ENCODE measurements around the gene SVEP1.

The SVEP1 gene

DNA sequence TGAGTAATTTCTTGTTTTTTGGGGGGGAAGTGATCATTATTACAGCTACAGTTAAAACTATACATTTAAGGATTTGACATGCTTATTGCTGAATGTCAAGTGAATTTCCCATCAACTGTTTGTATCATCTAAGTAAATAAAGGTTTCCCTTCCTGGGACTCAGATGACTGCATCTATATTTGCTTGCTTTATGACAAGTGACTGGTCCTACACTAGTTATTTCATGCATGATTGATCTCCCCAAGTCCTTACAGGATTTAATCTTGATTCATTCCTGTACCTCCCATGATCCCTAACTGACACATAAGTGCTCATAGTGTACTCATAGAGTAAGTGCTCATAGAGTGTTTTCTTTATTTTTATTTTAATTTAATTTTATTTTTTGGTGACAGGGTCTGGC lies 244.7 kb downstream of the SVEP1 start:
- H3K9me3 ChIP-seq (ENCODE audit: control insufficient read depth in 1 of 2, low read length in 2 of 2) = peaks cover 0 to 5% of the 10 kb centered on the region in 2 donors
- H3K36me3 ChIP-seq (ENCODE audit: control insufficient read depth in 1 of 2, insufficient read depth in 2 of 2, low read length in 2 of 2) = no peaks in the 10 kb centered on the region
- no peaks in the 10 kb centered on the region for H3K4me1 ChIP-seq (ENCODE audit: control insufficient read depth in 1 of 2, insufficient read depth in 2 of 2, low read length in 2 of 2)
- no peak overlapping the region for H3K27ac ChIP-seq (ENCODE audit: low read length)
- no peaks in the 10 kb centered on the region for H3K27me3 ChIP-seq (ENCODE audit: low read depth, low read length)
- no peak overlapping the region for H3K4me3 ChIP-seq (ENCODE audit: low read depth in 1 of 2, low read length in 2 of 2)

DNA sequence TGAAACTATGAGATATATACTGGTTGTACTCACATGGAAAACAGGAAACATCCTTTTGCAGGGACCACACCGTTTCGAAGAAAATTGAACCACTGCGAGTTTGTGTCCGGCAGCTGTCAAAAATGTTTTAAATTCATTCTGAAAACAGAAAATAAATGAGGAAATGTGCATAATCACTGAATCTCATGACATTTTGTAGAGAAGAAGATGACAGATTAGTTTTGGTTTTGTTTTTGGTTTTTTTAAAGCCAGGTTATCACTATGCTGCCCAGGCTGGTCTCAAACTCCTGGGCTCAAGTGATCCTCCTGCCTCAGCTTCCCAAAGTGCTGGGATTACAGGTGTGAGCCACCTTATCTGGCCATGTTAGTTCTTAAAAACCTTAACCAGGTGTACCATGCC lies 245.4 kb downstream of the SVEP1 start:
- H3K27ac ChIP-seq (ENCODE audit: low read length) = no peak overlapping the region

DNA sequence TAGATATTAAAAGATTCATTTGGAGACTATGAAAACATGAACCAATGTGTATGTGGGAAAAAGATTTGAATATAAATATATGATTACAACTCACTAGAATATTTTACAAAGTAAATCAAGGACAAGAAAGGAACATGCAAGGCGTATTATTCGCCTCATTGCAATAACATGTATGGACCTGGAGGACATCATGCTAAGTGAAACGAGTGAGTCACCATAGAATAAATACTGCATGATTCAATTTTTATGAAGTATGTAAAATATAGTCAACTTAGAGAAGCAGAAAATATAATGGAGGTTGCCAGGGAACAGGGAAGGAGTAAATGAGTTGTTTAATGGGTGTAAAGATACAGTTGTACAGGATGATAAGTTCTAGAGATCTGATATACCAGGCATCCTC lies 246.8 kb downstream of the SVEP1 start:
- Histone ChIP-seq H3K4me3 (ENCODE audit: low read depth in 1 of 2, low read length in 2 of 2) (no peak overlapping the region), H3K27ac (ENCODE audit: low read length) (no peak overlapping the region), H3K27me3 (ENCODE audit: low read depth, low read length) (no peaks in the 10 kb centered on the region), H3K4me1 (ENCODE audit: control insufficient read depth in 1 of 2, insufficient read depth in 2 of 2, low read length in 2 of 2) (no peaks in the 10 kb centered on the region), H3K36me3 (ENCODE audit: control insufficient read depth in 1 of 2, insufficient read depth in 2 of 2, low read length in 2 of 2) (no peaks in the 10 kb centered on the region), H3K9me3 (ENCODE audit: control insufficient read depth in 1 of 2, low read length in 2 of 2) (peaks cover 0 to 5% of the 10 kb centered on the region in 2 donors)

More for the DNA sequence above, 245.4 kb downstream of the SVEP1 start:
- Histone ChIP-seq H3K36me3 (ENCODE audit: control insufficient read depth in 1 of 2, insufficient read depth in 2 of 2, low read length in 2 of 2) (no peaks in the 10 kb centered on the region), H3K4me1 (ENCODE audit: control insufficient read depth in 1 of 2, insufficient read depth in 2 of 2, low read length in 2 of 2) (no peaks in the 10 kb centered on the region), H3K9me3 (ENCODE audit: control insufficient read depth in 1 of 2, low read length in 2 of 2) (peaks cover 0 to 5% of the 10 kb centered on the region in 2 donors), H3K27me3 (ENCODE audit: low read depth, low read length) (no peaks in the 10 kb centered on the region), H3K4me3 (ENCODE audit: low read depth in 1 of 2, low read length in 2 of 2) (no peak overlapping the region)

DNA sequence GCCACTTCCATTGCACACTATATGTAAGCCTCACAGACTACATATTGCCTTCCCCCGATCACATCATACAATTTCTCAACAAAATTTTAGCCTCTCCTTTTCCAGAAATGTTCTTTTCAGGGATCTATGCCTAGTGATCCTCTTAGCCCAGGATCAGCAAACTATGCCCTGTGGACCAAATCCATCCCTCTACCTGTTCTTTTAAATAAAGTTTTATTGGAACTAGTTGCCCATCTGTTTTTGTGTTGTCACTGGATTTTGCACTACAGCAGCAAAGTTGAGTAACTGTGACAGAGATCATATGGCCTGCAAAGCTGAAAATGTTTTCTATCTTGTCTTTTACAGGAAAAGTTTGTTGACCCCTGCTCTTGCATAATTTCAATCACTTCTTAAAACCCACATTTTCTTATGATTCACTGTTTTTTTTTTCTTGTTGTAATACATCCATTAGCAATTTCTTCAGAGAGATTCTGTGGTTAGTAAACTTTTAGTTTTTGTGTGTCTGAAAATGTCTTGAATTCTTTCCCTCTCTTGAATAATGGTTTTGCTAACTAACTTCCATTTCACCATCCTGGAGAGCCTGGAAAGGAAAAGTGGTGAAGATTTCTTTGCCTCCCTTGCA lies 248.9 kb downstream of the SVEP1 start:
- Histone ChIP-seq H3K9me3 (ENCODE audit: control insufficient read depth in 1 of 2, low read length in 2 of 2) (peaks cover 0 to 5% of the 10 kb centered on the region in 2 donors), H3K27me3 (ENCODE audit: low read depth, low read length) (no peaks in the 10 kb centered on the region), H3K36me3 (ENCODE audit: control insufficient read depth in 1 of 2, insufficient read depth in 2 of 2, low read length in 2 of 2) (no peaks in the 10 kb centered on the region), H3K4me1 (ENCODE audit: control insufficient read depth in 1 of 2, insufficient read depth in 2 of 2, low read length in 2 of 2) (no peaks in the 10 kb centered on the region), H3K4me3 (ENCODE audit: low read depth in 1 of 2, low read length in 2 of 2) (no peak overlapping the region), H3K27ac (ENCODE audit: low read length) (no peak overlapping the region)

DNA sequence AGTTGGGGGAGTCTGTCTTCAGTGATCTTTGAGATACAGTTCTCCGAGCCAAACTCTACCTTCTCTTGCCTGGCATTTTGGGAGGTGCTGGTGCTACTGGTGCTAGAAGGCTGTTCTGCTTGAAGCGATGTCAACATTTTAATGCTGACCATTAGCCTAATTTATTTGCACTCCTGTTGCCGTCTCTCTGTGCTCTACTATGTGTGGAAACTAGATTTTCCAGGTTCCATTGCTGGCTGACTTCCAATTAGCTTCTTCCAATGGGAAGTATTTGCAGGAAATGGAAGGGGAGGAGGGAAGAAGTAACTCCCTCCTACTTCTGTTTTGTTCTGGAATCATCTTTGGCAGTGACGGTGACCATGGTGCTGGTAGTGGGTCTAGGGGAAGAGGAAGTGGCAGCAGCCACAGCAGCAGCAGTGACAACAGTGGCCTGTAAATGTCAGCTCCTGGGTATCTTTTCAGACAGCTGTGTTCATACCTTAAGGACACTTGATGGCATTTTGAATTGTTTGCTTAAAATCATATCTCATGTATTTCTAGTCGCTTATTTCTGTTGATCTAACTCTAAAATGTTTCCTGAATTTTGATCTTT lies 249.8 kb downstream of the SVEP1 start:
- Histone ChIP-seq H3K36me3 (ENCODE audit: control insufficient read depth in 1 of 2, insufficient read depth in 2 of 2, low read length in 2 of 2) (no peaks in the 10 kb centered on the region), H3K4me1 (ENCODE audit: control insufficient read depth in 1 of 2, insufficient read depth in 2 of 2, low read length in 2 of 2) (no peaks in the 10 kb centered on the region), H3K27ac (ENCODE audit: low read length) (no peak overlapping the region), H3K4me3 (ENCODE audit: low read depth in 1 of 2, low read length in 2 of 2) (no peak overlapping the region), H3K9me3 (ENCODE audit: control insufficient read depth in 1 of 2, low read length in 2 of 2) (peaks cover 0 to 5% of the 10 kb centered on the region in 2 donors), H3K27me3 (ENCODE audit: low read depth, low read length) (no peaks in the 10 kb centered on the region)

DNA sequence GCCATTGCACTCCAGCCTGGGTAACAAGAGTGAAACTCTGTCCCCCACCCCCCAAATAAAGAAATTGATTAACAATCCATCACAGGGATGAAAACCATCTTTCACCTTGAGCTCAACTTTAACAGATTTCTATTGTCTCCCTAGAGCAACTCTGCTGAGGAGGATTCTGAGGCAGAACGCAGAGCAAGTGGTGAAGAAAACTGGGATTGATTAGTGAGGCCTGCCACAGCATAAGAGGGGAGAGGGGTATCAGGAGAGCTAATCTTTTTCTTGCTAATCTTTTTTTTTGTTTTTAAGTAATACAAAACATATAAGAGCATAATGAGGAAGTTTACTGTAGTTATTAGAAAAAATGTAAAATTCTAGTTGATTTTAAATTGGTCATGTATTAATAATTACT lies 250.8 kb downstream of the SVEP1 start:
- H3K27ac ChIP-seq (ENCODE audit: low read length) = no peak overlapping the region
- H3K36me3 ChIP-seq (ENCODE audit: control insufficient read depth in 1 of 2, insufficient read depth in 2 of 2, low read length in 2 of 2) = no peaks in the 10 kb centered on the region
- no peaks in the 10 kb centered on the region for H3K27me3 ChIP-seq (ENCODE audit: low read depth, low read length)
- no peaks in the 10 kb centered on the region for H3K4me1 ChIP-seq (ENCODE audit: control insufficient read depth in 1 of 2, insufficient read depth in 2 of 2, low read length in 2 of 2)
- no peak overlapping the region for H3K4me3 ChIP-seq (ENCODE audit: low read depth in 1 of 2, low read length in 2 of 2)
- H3K9me3 ChIP-seq (ENCODE audit: control insufficient read depth in 1 of 2, low read length in 2 of 2) = peaks cover 0 to 5% of the 10 kb centered on the region in 2 donors

DNA sequence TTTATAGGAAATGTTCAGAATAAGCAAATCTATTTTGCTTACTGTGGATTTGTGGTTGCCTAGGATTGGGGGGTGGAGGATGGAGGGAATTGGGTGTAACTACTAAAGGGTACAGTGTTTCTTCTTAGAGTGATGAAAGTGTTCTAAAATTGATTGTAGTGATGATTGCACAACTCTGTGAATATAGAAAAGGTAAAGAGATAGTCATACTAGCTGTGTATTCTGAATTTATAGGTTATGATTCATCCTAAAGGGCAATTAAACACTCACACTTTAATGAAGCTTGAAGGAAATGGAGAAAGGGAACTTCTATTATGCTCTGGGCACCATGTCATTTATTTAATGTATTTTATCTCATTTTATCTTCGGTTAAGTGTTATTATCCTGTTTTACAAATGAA lies 251.8 kb downstream of the SVEP1 start:
- H3K4me3 ChIP-seq (ENCODE audit: low read depth in 1 of 2, low read length in 2 of 2) = no peak overlapping the region
- no peaks in the 10 kb centered on the region for H3K27me3 ChIP-seq (ENCODE audit: low read depth, low read length)
- no peaks in the 10 kb centered on the region for H3K36me3 ChIP-seq (ENCODE audit: control insufficient read depth in 1 of 2, insufficient read depth in 2 of 2, low read length in 2 of 2)
- no peaks in the 10 kb centered on the region for H3K4me1 ChIP-seq (ENCODE audit: control insufficient read depth in 1 of 2, insufficient read depth in 2 of 2, low read length in 2 of 2)
- H3K9me3 ChIP-seq (ENCODE audit: control insufficient read depth in 1 of 2, low read length in 2 of 2) = peaks cover 0 to 5% of the 10 kb centered on the region in 2 donors
- no peak overlapping the region for H3K27ac ChIP-seq (ENCODE audit: low read length)

DNA sequence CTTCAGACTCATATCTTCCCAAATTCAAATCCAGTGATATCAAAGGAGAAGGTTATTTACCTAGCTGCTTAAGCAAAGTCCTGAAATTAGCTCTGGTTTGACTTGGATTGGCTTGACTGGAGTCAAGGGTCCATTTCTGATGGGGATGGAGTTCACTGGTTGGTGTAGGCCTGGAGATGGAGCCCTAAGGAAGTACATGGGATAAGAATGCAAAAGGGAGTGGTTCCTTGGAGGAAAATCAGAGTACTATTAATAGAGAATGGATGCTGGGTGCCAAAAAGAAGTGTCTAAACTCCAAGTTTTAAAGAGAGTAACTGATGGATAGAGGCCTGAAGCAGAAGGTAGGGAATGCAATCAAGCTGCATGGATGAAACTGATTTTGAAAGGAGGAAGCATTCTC lies 255.7 kb downstream of the SVEP1 start:
- no peaks in the 10 kb centered on the region for H3K36me3 ChIP-seq (ENCODE audit: control insufficient read depth in 1 of 2, insufficient read depth in 2 of 2, low read length in 2 of 2)
- no peaks in the 10 kb centered on the region for H3K9me3 ChIP-seq (ENCODE audit: control insufficient read depth in 1 of 2, low read length in 2 of 2)
- no peaks in the 10 kb centered on the region for H3K27me3 ChIP-seq (ENCODE audit: low read depth, low read length)
- H3K4me1 ChIP-seq (ENCODE audit: control insufficient read depth in 1 of 2, insufficient read depth in 2 of 2, low read length in 2 of 2) = no peaks in the 10 kb centered on the region
- no peak overlapping the region for H3K27ac ChIP-seq (ENCODE audit: low read length)
- no peak overlapping the region for H3K4me3 ChIP-seq (ENCODE audit: low read depth in 1 of 2, low read length in 2 of 2)

DNA sequence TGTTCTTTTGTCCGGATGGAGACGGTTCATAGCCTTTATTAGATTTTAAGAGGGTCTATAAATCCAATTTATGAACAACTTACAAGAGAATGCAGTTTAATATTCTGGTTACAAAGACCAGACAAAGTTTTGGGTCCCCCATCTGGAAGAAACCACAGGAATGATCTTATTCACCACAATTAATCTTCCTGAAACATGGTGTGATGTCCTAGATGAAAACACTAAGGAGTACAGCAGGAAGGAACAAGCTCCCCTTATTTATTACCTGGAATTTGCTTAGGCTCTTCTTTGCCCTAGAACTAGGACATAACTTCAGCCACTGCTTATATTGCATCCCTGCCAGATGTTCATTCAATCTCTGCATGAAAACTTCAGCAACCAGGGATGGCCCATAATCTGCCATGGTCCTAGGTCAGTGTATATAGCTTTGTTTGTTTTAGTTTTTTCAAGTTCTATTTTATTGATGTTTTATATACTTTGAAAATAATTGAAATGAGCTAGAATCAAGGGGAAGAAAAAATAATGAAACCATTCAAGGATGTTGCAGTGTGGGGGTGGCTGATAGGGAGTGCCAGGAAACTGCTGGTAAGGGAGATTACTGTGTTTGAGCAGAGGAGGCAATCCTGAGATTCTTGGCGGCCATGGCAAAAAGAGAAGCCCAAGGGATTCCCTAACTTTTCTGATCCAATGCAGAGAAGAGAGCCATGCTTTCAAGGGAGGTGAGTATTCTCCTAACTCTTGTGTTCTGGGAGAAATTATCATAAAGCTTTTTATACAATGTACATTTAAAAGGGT lies 258.7 kb downstream of the SVEP1 start:
- no peak overlapping the region for H3K27ac ChIP-seq (ENCODE audit: low read length)
- no peaks in the 10 kb centered on the region for H3K27me3 ChIP-seq (ENCODE audit: low read depth, low read length)
- no peaks in the 10 kb centered on the region for H3K4me1 ChIP-seq (ENCODE audit: control insufficient read depth in 1 of 2, insufficient read depth in 2 of 2, low read length in 2 of 2)
- no peaks in the 10 kb centered on the region for H3K9me3 ChIP-seq (ENCODE audit: control insufficient read depth in 1 of 2, low read length in 2 of 2)
- no peak overlapping the region for H3K4me3 ChIP-seq (ENCODE audit: low read depth in 1 of 2, low read length in 2 of 2)
- H3K36me3 ChIP-seq (ENCODE audit: control insufficient read depth in 1 of 2, insufficient read depth in 2 of 2, low read length in 2 of 2) = no peaks in the 10 kb centered on the region

DNA sequence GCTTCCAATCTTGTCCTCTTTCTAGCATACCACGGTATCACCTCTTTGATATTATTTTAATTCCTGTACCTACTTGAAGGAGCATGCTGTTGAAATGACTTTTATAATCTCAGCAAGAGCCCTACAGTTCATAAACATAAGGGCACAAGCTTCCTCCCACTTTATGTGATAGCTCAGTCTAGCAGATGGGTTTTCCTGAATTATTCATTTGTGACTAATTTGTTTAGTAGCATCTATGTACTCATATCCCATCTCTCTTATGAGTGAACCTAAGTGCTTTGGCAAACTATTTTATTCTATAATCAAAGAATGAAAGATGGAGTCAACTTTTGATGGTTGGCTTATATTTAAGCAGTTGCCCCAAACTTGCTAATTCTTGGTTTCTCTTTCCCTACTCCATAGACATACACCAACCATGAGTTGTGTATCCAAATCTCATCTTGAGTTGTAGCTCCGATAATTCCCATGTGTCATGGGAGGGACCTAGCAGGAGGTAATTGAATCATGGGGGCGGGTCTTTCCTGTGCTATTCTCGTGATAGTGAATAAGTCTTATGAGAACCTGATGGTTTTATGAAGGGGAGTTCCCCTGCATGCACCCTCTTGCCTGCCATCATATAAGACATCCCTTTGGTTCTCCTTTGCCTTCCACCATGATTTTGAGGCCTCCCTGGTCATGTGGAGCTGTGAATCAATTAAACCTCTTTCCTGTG lies 259.6 kb downstream of the SVEP1 start:
- Histone ChIP-seq H3K4me3 (ENCODE audit: low read depth in 1 of 2, low read length in 2 of 2) (no peak overlapping the region), H3K27ac (ENCODE audit: low read length) (no peak overlapping the region), H3K36me3 (ENCODE audit: control insufficient read depth in 1 of 2, insufficient read depth in 2 of 2, low read length in 2 of 2) (no peaks in the 10 kb centered on the region), H3K4me1 (ENCODE audit: control insufficient read depth in 1 of 2, insufficient read depth in 2 of 2, low read length in 2 of 2) (no peaks in the 10 kb centered on the region), H3K27me3 (ENCODE audit: low read depth, low read length) (no peaks in the 10 kb centered on the region), H3K9me3 (ENCODE audit: control insufficient read depth in 1 of 2, low read length in 2 of 2) (no peaks in the 10 kb centered on the region)

DNA sequence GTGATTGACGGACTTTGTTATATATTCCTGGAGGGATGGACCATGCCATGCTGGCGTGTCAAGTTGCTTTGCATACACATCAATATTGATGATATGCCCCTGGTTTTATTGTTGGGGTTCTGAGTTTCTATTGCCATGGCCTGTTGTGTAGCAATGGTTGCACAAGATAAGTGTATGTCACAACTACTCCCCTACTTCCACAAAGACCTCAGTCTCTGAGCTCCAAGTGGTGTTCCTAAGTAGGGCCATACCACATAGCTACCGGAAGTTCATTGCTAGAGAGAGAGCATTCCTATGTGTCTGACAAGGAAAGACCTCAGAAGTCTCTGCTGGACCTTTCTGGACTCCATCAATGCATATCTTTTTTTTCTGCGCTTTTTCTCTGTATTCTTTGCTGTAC lies 261.6 kb downstream of the SVEP1 start:
- Histone ChIP-seq H3K4me1 (ENCODE audit: control insufficient read depth in 1 of 2, insufficient read depth in 2 of 2, low read length in 2 of 2) (no peaks in the 10 kb centered on the region), H3K9me3 (ENCODE audit: control insufficient read depth in 1 of 2, low read length in 2 of 2) (no peaks in the 10 kb centered on the region), H3K36me3 (ENCODE audit: control insufficient read depth in 1 of 2, insufficient read depth in 2 of 2, low read length in 2 of 2) (no peaks in the 10 kb centered on the region), H3K27ac (ENCODE audit: low read length) (no peak overlapping the region), H3K27me3 (ENCODE audit: low read depth, low read length) (no peaks in the 10 kb centered on the region), H3K4me3 (ENCODE audit: low read depth in 1 of 2, low read length in 2 of 2) (no peak overlapping the region)
